Measurements from ENCODE around the gene TDRD12.

TDRD12 gene

GRCh38 chr19:32810452-32810851 lies 90.9 kb downstream of the TDRD12 start:
- TF ChIP-seq CTCF (IDR thresholded peaks at IDR 0.05; ENCODE audit: low read depth, low read length): no peak
- in situ Hi-C loops (cut with HindIII; ENCODE audit: low sequenced_read_pairs): no loop called here
- DNase-seq (ENCODE audit: low read depth, low spot score): no peak
- H3K4me3 ChIP-seq (ENCODE audit: low read depth, low read length): no peak overlapping the region

- TF ChIP-seq CTCF (IDR thresholded peaks at IDR 0.05; ENCODE audit: low read depth, low read length): no peak
- no peak overlapping the region for H3K4me3 ChIP-seq (ENCODE audit: low read depth, low read length)
- DNase-seq (ENCODE audit: low read depth, low spot score): no peak
- in situ Hi-C loops (cut with HindIII; ENCODE audit: low sequenced_read_pairs): no loop called here
Observed at GRCh38 chr19:32811151-32811550, 91.6 kb downstream of the TDRD12 start.

- TF ChIP-seq CTCF (IDR thresholded peaks at IDR 0.05; ENCODE audit: low read depth, low read length): no peak
- no peak for DNase-seq (ENCODE audit: low read depth, low spot score)
- in situ Hi-C loops (cut with HindIII; ENCODE audit: low sequenced_read_pairs): no loop called here
- no peak overlapping the region for H3K4me3 ChIP-seq (ENCODE audit: low read depth, low read length)
Observed at GRCh38 chr19:32812036-32812435, 92.5 kb downstream of the TDRD12 start.

GRCh38 chr19:32812571-32812970 lies 93.0 kb downstream of the TDRD12 start:
- no peak for TF ChIP-seq CTCF (IDR thresholded peaks at IDR 0.05; ENCODE audit: low read depth, low read length)
- no peak overlapping the region for H3K4me3 ChIP-seq (ENCODE audit: low read depth, low read length)
- in situ Hi-C loops (cut with HindIII; ENCODE audit: low sequenced_read_pairs): no loop called here
- DNase-seq (ENCODE audit: low read depth, low spot score): no peak

GRCh38 chr19:32813862-32814425 lies 94.4 kb downstream of the TDRD12 start:
- DNase-seq (ENCODE audit: low read depth, low spot score): no peak
- TF ChIP-seq CTCF (IDR thresholded peaks at IDR 0.05; ENCODE audit: low read depth, low read length): no peak
- in situ Hi-C loops (cut with HindIII; ENCODE audit: low sequenced_read_pairs): no loop called here
- H3K4me3 ChIP-seq (ENCODE audit: low read depth, low read length): no peak overlapping the region

- in situ Hi-C loops (cut with HindIII; ENCODE audit: low sequenced_read_pairs): no loop called here
- no peak for TF ChIP-seq CTCF (IDR thresholded peaks at IDR 0.05; ENCODE audit: low read depth, low read length)
- DNase-seq (ENCODE audit: low read depth, low spot score): no peak
- no peak overlapping the region for H3K4me3 ChIP-seq (ENCODE audit: low read depth, low read length)
Observed at GRCh38 chr19:32814624-32815023, 95.1 kb downstream of the TDRD12 start.

All from astrocyte of the spinal cord (primary cell).